IMR-90 (cell line): ENCODE data around the gene COL1A1. TPM values are rescaled to one million over a fixed set of nuclear protein-coding genes. Genes with fewer than 3 reads are reported as not detected.

Experiments
- ATAC-seq: fragments of 200-7000 bp; cut with Tn5 transposase; 2 replicates; pipeline ENCODE4 v1.9.1; 2020; ENCODE audit warnings: low read depth, mild to moderate bottlenecking, moderate library complexity
- BruUV-seq: library from RNA; stranded (reverse); fragments of 400-500 nt; replicated peaks from 2 replicates; lab custom pipeline; 2021; lab: Mats Ljungman, UMichigan
- CTCF ChIA-PET: fragments of 300-600 bp; formaldehyde crosslinking; extraction: SDS; loops from one replicate; lab custom pipeline; 2021; ENCODE audit warnings: antibody characterized with exemption; lab: Yijun Ruan, JAX
- POLR2A ChIA-PET: fragments of 300-600 bp; sonication (Branson Sonifier 250); formaldehyde crosslinking; loops from one replicate; lab custom pipeline; 2022; ENCODE audit warnings: antibody characterized with exemption; ENCODE audit not compliant: unreplicated experiment; lab: Charles Lee
- DNase-seq: peaks from one replicate; pipeline ENCODE4 v3.0.0; 2013
- H2AFZ ChIP-seq: replicated peaks from 2 replicates; pipeline ENCODE3; 2013; ENCODE audit warnings: low read length, mild to moderate bottlenecking; ENCODE audit not compliant: poor library complexity
- H2AK5ac ChIP-seq: 2 replicates; pipeline ENCODE4 v1.6.1; 2013; ENCODE audit warnings: low read depth, low read length, inconsistent platforms
- H2AK9ac ChIP-seq: replicated peaks from 2 replicates; pipeline ENCODE3; 2013; ENCODE audit warnings: mild to moderate bottlenecking, low read depth, low read length, moderate library complexity; ENCODE audit not compliant: poor library complexity
- H2BK120ac ChIP-seq: 2 replicates; pipeline ENCODE4 v1.6.1; 2013; ENCODE audit warnings: low read depth, low read length, inconsistent platforms
- H2BK15ac ChIP-seq: 3 replicates; pipeline ENCODE4 v1.6.1; 2013; ENCODE audit warnings: low read depth, low read length, inconsistent platforms
- H2BK20ac ChIP-seq: 2 replicates; pipeline ENCODE4 v1.6.1; 2013; ENCODE audit warnings: low read depth, mild to moderate bottlenecking, inconsistent platforms, low read length, moderate library complexity
- H2BK5ac ChIP-seq: 2 replicates; pipeline ENCODE4 v1.6.1; 2013; ENCODE audit warnings: mild to moderate bottlenecking, low read depth, low read length, inconsistent platforms; ENCODE audit not compliant: poor library complexity, severe bottlenecking
- H3K14ac ChIP-seq: replicated peaks from 2 replicates; pipeline ENCODE4 v1.6.1; 2013; ENCODE audit warnings: low read depth, low read length, inconsistent platforms
- H3K18ac ChIP-seq: 2 replicates; pipeline ENCODE4 v1.6.1; 2013; ENCODE audit warnings: low read depth, low read length, control low read depth
- H3K23ac ChIP-seq: 2 replicates; pipeline ENCODE4 v1.6.1; 2013; ENCODE audit warnings: low read depth, low read length, inconsistent platforms
- H3K27ac ChIP-seq: 2 replicates; pipeline ENCODE4 v1.5.1; 2013; ENCODE audit warnings: mild to moderate bottlenecking, control low read depth, low read length; ENCODE audit not compliant: insufficient read depth
- H3K27me3 ChIP-seq: 2 replicates; pipeline ENCODE4 v1.6.1; 2013; ENCODE audit warnings: low read length; ENCODE audit not compliant: control insufficient read depth, insufficient read depth
- H3K36me3 ChIP-seq: 2 replicates; pipeline ENCODE4 v1.6.1; 2013; ENCODE audit warnings: low read length, mixed read lengths; ENCODE audit not compliant: control insufficient read depth, insufficient read depth
- H3K4ac ChIP-seq: 2 replicates; pipeline ENCODE4 v1.6.1; 2013; ENCODE audit warnings: low read depth, low read length, inconsistent platforms
- H3K4me1 ChIP-seq: 2 replicates; pipeline ENCODE4 v1.6.1; 2013; ENCODE audit warnings: low read length, mixed read lengths; ENCODE audit not compliant: control insufficient read depth, insufficient read depth
- H3K4me2 ChIP-seq: 2 replicates; pipeline ENCODE4 v1.6.1; 2013; ENCODE audit warnings: low read depth, mild to moderate bottlenecking, control low read depth, low read length, moderate library complexity
- H3K4me3 ChIP-seq: 2 replicates; pipeline ENCODE4 v1.5.1; 2013; ENCODE audit warnings: low read depth, mild to moderate bottlenecking, control low read depth, low read length, moderate library complexity; ENCODE audit not compliant: insufficient read depth
- H3K56ac ChIP-seq: 2 replicates; pipeline ENCODE4 v1.6.1; 2013; ENCODE audit warnings: low read length, inconsistent platforms; ENCODE audit not compliant: insufficient read depth; ENCODE audit errors: extremely low read depth
- H3K79me1 ChIP-seq, 2 experiments: 2 replicates each; pipeline ENCODE4 v1.6.1; 2013; ENCODE audit warnings: low read length in 2 of 2, inconsistent platforms in 1 of 2, low read depth in 1 of 2
- H3K9ac ChIP-seq: 2 replicates; pipeline ENCODE4 v1.6.1; 2013; ENCODE audit warnings: low read depth, low read length, control low read depth
- H3K9me1 ChIP-seq: 2 replicates; pipeline ENCODE4 v1.6.1; 2013; ENCODE audit warnings: low read length, inconsistent platforms; ENCODE audit not compliant: insufficient read depth
- H3K9me3 ChIP-seq: 2 replicates; pipeline ENCODE4 v1.6.1; 2013; ENCODE audit warnings: low read length; ENCODE audit not compliant: control insufficient read depth, insufficient read depth
- H4K20me1 ChIP-seq: 2 replicates; pipeline ENCODE4 v1.6.1; 2013; ENCODE audit warnings: low read length, inconsistent platforms; ENCODE audit not compliant: insufficient read depth
- H4K5ac ChIP-seq: 2 replicates; pipeline ENCODE4 v1.6.1; 2013; ENCODE audit warnings: mild to moderate bottlenecking, low read depth, low read length, control low read depth
- H4K8ac ChIP-seq, 2 experiments: 2 replicates each; pipeline ENCODE4 v1.6.1; 2013; ENCODE audit warnings: low read depth in 2 of 2, low read length in 2 of 2, control low read depth in 1 of 2, inconsistent platforms in 1 of 2
- H4K91ac ChIP-seq: 2 replicates; pipeline ENCODE4 v1.6.1; 2013; ENCODE audit warnings: low read depth, low read length, inconsistent platforms; ENCODE audit not compliant: insufficient read depth
- CEBPB ChIP-seq: IDR thresholded peaks from 2 replicates; pipeline ENCODE4 v1.6.1; 2012; ENCODE audit warnings: low read depth, low read length, improper control_type of control experiment
- CHD1 ChIP-seq: IDR thresholded peaks from 2 replicates; pipeline ENCODE4 v1.6.1; 2012; ENCODE audit warnings: low read depth, low read length, improper control_type of control experiment
- MAZ ChIP-seq: IDR thresholded peaks from 2 replicates; pipeline ENCODE4 v1.6.1; 2012; ENCODE audit warnings: low read depth, mild to moderate bottlenecking, low read length, improper control_type of control experiment, moderate library complexity, borderline replicate concordance
- MXI1 ChIP-seq: IDR thresholded peaks from 2 replicates; pipeline ENCODE4 v1.6.1; 2012; ENCODE audit warnings: low read depth, mild to moderate bottlenecking, low read length, moderate library complexity, borderline replicate concordance
- RFX5 ChIP-seq: IDR thresholded peaks from 2 replicates; pipeline ENCODE4 v1.8.0; 2012; ENCODE audit warnings: low read depth, mild to moderate bottlenecking, low read length, moderate library complexity
- WGBS, 2 experiments: methylation state at CpG; one replicate each; pipeline versions ENCODE4 v1.1.5 to v1.1.7; 2013; ENCODE audit warnings: missing lambda C conversion rate in 2 of 2; ENCODE audit not compliant: insufficient read length in 1 of 2; ENCODE audit errors: extremely low coverage in 2 of 2; 5-methylcytosine and 5-hydroxymethylcytosine counted together
- dilution Hi-C: fragments of 300-500 bp; cut with HindIII; formaldehyde crosslinking; loops from one replicate; pipeline ENCODE4 v1.14.3; 2018; ENCODE audit warnings: low sequenced_read_pairs; ENCODE audit not compliant: unreplicated experiment
- in situ Hi-C: fragments of 300-500 bp; cut with MboI; formaldehyde crosslinking; loops from 3 replicates; pipeline ENCODE4 v1.14.3; 2019; ENCODE audit warnings: low sequenced_read_pairs, inconsistent platforms, mixed read lengths
- intact Hi-C: fragments of 100-400 bp; cut with micrococcal nuclease; formaldehyde crosslinking; loops from 2 replicates; pipeline ENCODE4 v1.10.0; 2022
- polyA plus RNA-seq, 3 experiments: library from polyadenylated mRNA; depleted of rRNA; stranded (reverse); fragments of >200 nt; gene quantifications; 2 replicates each; pipeline ENCODE4 v1.2.3, GENCODE V29; 2012; ENCODE audit warnings: low replicate concordance in 1 of 3
- total RNA-seq: library from RNA; depleted of rRNA; stranded (reverse); fragments of >200 nt; gene quantifications from 2 replicates; pipeline ENCODE4 v1.2.3, GENCODE V29; 2012

COL1A1 gene
- total and polyA plus RNA-seq, 2 of the 4 experiments (the other 2 are of a cell fraction): 2,180 to 4,350 TPM

DNA sequence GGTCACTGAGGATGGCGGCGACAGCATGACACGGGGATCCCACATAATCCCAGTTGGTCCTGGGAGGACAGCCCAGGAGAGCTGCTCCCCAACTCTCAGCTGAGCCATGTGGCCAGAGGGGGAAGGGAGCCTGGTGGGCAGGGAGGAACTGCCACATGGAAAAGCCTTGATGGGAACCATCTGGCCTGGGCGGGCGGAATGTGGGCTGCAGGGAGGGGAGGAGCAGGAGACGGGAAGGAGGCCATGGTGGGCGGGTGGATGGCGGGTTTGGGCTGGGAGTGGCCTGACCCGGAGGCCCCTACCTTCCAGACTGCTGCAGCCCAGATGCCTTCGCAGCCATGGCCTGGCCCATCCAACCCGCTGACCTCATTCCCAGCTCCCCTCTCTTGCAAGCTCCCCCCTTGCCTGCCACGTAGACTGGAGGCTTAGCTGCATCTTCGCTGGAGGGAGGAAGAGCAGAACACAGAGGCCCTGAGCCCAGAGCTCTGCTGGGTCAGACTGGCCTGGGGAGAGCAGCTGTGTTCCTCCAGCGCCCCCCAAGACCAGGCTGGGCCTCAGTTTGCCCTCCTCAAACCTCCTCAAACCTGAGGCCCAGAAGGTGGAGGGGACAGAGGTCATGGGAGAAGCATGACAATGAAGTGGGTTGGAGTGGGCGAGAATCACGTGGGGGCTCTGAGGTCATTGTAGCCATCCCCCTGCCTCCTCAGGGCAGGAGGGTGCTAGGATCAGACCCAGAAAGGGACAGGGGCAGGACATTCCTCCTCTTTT is 8.2 kb upstream of the COL1A1 start (continued):
- peak; percentile 20; the same call in 1 of the 2 replicates for TF ChIP-seq CEBPB
- no peak for TF ChIP-seq CHD1
- TF ChIP-seq MAZ: peak; percentile 98

DNA sequence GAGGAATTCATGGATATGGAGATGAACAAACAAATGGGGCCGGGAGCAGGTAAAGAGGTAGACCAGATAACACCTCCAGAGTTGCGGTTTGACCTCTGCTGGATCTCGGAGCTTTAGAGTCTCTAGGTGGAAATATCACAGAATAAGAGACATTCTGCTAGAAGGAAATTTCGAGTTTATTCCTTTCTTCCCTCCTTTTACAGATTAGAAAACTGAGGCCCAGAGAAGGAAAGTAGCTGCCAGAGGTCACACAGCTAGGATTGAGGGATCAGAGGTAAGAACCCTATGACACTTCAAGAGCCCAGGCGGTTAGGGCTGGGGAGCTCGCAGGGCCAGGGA is 7.7 kb upstream of the COL1A1 start:
- CTCF ChIA-PET: interaction anchor here (0.5 to 1.9 kb wide), 4 partner anchors 9 to 115 kb away, joined by 3 to 6 read pairs (median 4); no protein-coding TSS in a partner anchor

More for the DNA sequence above, 7.7 kb upstream of the COL1A1 start:
- Histone ChIP-seq H3K4ac (peak overlapping the region; percentile 99), H2AK5ac (peak overlapping the region; percentile 100), H3K9me3 (no peaks in the 10 kb centered on the region), H3K4me2 (peak overlapping the region; percentile 24), H3K4me3 (no peak overlapping the region), H3K36me3 (no peaks in the 10 kb centered on the region), H2BK120ac (peak overlapping the region; percentile 99), H2BK5ac (peak overlapping the region; percentile 91), H3K27ac (peak overlapping the region; percentile 95), H3K23ac (peak overlapping the region; percentile 97), H4K8ac (peak overlapping the region; percentile 64 to 96), H3K56ac (peak overlapping the region; percentile 86), H3K9me1 (peaks cover 44% of the 10 kb centered on the region), H2AK9ac (peak overlapping the region; percentile 100), H4K5ac (peak overlapping the region; percentile 61), H3K4me1 (peaks cover 69% of the 10 kb centered on the region), H4K91ac (peak overlapping the region; percentile 99), H2BK20ac (peak overlapping the region; percentile 98), H3K27me3 (no peaks in the 10 kb centered on the region), H3K18ac (peak overlapping the region; percentile 70), H3K9ac (peak overlapping the region; percentile 41), H3K14ac (peak overlapping the region; percentile 89), H2AFZ (peak overlapping the region; percentile 60), H4K20me1 (no peaks in the 10 kb centered on the region), H3K79me1 (peaks cover 25 to 81% of the 10 kb centered on the region in 2 experiments; a peak in 3 of 4 replicates), H2BK15ac (peak overlapping the region; percentile 99)
- ATAC-seq: no peak
- POLR2A ChIA-PET: interaction anchor here (0.8 to 5.7 kb wide), 8 partner anchors 8 to 58 kb away, joined by 3 to 159 read pairs (median 12); partner anchors contain the start of gene COL1A1
- in situ Hi-C loops: no loop called here
- 70% methylated on average over 2 of the region's 6 CpGs; no CpG with 5 or more reads in 1 of the 2 experiments for WGBS, 2 experiments
- dilution Hi-C loops: no loop called here
- TF ChIP-seq RFX5: no peak
- TF ChIP-seq MXI1: no peak
- DNase-seq: no peak
- BruUV-seq: no TSS peak
- intact Hi-C loops: no loop called here
